Mesothelial cell of epicardium (in vitro differentiated cells): ENCODE data around the gene BMPER. TPM values are rescaled to one million over a fixed set of nuclear protein-coding genes. Genes with fewer than 3 reads are reported as not detected.

Source experiments
- DNase-seq, 2 experiments: peaks; one replicate each; pipeline ENCODE4 v3.0.0; 2021; ENCODE audit warnings: low spot score in 2 of 2; ENCODE audit not compliant: unreplicated experiment in 2 of 2
- H3K27ac Mint-ChIP-seq: 2 replicates; pipeline ENCODE4 v1.8.0; 2021; ENCODE audit warnings: mixed read lengths
- H3K27me3 Mint-ChIP-seq: 2 replicates; pipeline ENCODE4 v1.8.0; 2021; ENCODE audit warnings: low read depth, mixed read lengths
- H3K36me3 Mint-ChIP-seq: 2 replicates; pipeline ENCODE4 v1.8.0; 2021; ENCODE audit warnings: mixed read lengths
- H3K4me1 Mint-ChIP-seq: 2 replicates; pipeline ENCODE4 v1.8.0; 2021; ENCODE audit warnings: mixed read lengths
- H3K4me3 Mint-ChIP-seq: 2 replicates; pipeline ENCODE4 v1.8.0; 2021; ENCODE audit warnings: mild to moderate bottlenecking, moderate library complexity, mixed read lengths
- H3K9me3 Mint-ChIP-seq: 2 replicates; pipeline ENCODE4 v1.8.0; 2021; ENCODE audit warnings: mixed read lengths
- CTCF ChIP-seq: fragments of 200-600 bp; sonication (generic); IDR thresholded peaks from one replicate; pipeline ENCODE4 v1.5.0; 2021; ENCODE audit warnings: antibody characterized with exemption; ENCODE audit not compliant: unreplicated experiment
- total RNA-seq: library from RNA; stranded (reverse); gene quantifications from 3 replicates; pipeline ENCODE4 v1.2.1, GENCODE V29; 2021

Gene BMPER
- total RNA-seq, 1 donor from 2014 or later = 1.7 TPM

GRCh38 chr7:33876596-33877274 is 28.6 kb upstream of the BMPER start:
- peaks cover 2% of the 10 kb centered on the region for H3K27me3 Mint-ChIP-seq
- peaks cover 11% of the 10 kb centered on the region for H3K4me1 Mint-ChIP-seq
- H3K27ac Mint-ChIP-seq = no peak overlapping the region
- no peak for TF ChIP-seq CTCF
- no peaks in the 10 kb centered on the region for H3K36me3 Mint-ChIP-seq
- DNase-seq = no peak
- H3K9me3 Mint-ChIP-seq = no peaks in the 10 kb centered on the region
- no peak overlapping the region for H3K4me3 Mint-ChIP-seq

- peaks cover 5% of the 10 kb centered on the region for H3K27me3 Mint-ChIP-seq
- TF ChIP-seq CTCF = no peak
- H3K4me3 Mint-ChIP-seq = no peak overlapping the region
- H3K4me1 Mint-ChIP-seq = peaks cover 12% of the 10 kb centered on the region
- H3K9me3 Mint-ChIP-seq = no peaks in the 10 kb centered on the region
- H3K27ac Mint-ChIP-seq = no peak overlapping the region
- H3K36me3 Mint-ChIP-seq = no peaks in the 10 kb centered on the region
- DNase-seq = no peak
These were observed 24.6 kb upstream of the BMPER start for GRCh38 chr7:33880787-33881186.

- Mint-ChIP-seq H3K4me1 (peaks cover 13% of the 10 kb centered on the region), H3K27ac (no peak overlapping the region), H3K36me3 (no peaks in the 10 kb centered on the region), H3K4me3 (no peak overlapping the region), H3K9me3 (no peaks in the 10 kb centered on the region), H3K27me3 (peaks cover 5% of the 10 kb centered on the region)
- TF ChIP-seq CTCF = no peak
- no peak for DNase-seq
These were observed 24.0 kb upstream of the BMPER start for GRCh38 chr7:33881316-33881715.

- no peaks in the 10 kb centered on the region for H3K9me3 Mint-ChIP-seq
- H3K4me3 Mint-ChIP-seq = no peak overlapping the region
- no peak for DNase-seq
- H3K36me3 Mint-ChIP-seq = no peaks in the 10 kb centered on the region
- H3K27ac Mint-ChIP-seq = no peak overlapping the region
- H3K4me1 Mint-ChIP-seq = peaks cover 6% of the 10 kb centered on the region
- H3K27me3 Mint-ChIP-seq = peaks cover 5% of the 10 kb centered on the region
- no peak for TF ChIP-seq CTCF
These were observed 23.1 kb upstream of the BMPER start for GRCh38 chr7:33882040-33882837.

- H3K36me3 Mint-ChIP-seq = no peaks in the 10 kb centered on the region
- H3K27me3 Mint-ChIP-seq = peaks cover 5% of the 10 kb centered on the region
- H3K27ac Mint-ChIP-seq = no peak overlapping the region
- H3K4me3 Mint-ChIP-seq = no peak overlapping the region
- H3K4me1 Mint-ChIP-seq = peaks cover 12% of the 10 kb centered on the region
- DNase-seq = no peak
- no peaks in the 10 kb centered on the region for H3K9me3 Mint-ChIP-seq
- no peak for TF ChIP-seq CTCF
These were observed 22.2 kb upstream of the BMPER start for GRCh38 chr7:33882950-33883670.
